Superior temporal gyrus (tissue), 1 donor: ENCODE data around the gene PLA2G6.
"Not testable (repeated sequence)": the region's sequence is repeated elsewhere in the genome, so short reads cannot be mapped to it uniquely, and the experiment has no call there.

Experiments
- DNase-seq: peaks from one replicate; pipeline ENCODE4 v3.0.0-alpha.2; 2016; ENCODE audit errors: extremely low spot score

The PLA2G6 gene

GRCh38 chr22:38132794-38133193, 48.8 kb downstream of the PLA2G6 start:
- DNase-seq: no peak

GRCh38 chr22:38132136-38132535, 49.5 kb downstream of the PLA2G6 start:
- no peak for DNase-seq

GRCh38 chr22:38131399-38131798, 50.2 kb downstream of the PLA2G6 start:
- no peak for DNase-seq

GRCh38 chr22:38129856-38130255, 51.8 kb downstream of the PLA2G6 start:
- DNase-seq: no peak

GRCh38 chr22:38129021-38129420, 52.6 kb downstream of the PLA2G6 start:
- DNase-seq: no peak

- DNase-seq: no peak
Measured at GRCh38 chr22:38127869-38128268, 53.8 kb downstream of the PLA2G6 start.

DNA sequence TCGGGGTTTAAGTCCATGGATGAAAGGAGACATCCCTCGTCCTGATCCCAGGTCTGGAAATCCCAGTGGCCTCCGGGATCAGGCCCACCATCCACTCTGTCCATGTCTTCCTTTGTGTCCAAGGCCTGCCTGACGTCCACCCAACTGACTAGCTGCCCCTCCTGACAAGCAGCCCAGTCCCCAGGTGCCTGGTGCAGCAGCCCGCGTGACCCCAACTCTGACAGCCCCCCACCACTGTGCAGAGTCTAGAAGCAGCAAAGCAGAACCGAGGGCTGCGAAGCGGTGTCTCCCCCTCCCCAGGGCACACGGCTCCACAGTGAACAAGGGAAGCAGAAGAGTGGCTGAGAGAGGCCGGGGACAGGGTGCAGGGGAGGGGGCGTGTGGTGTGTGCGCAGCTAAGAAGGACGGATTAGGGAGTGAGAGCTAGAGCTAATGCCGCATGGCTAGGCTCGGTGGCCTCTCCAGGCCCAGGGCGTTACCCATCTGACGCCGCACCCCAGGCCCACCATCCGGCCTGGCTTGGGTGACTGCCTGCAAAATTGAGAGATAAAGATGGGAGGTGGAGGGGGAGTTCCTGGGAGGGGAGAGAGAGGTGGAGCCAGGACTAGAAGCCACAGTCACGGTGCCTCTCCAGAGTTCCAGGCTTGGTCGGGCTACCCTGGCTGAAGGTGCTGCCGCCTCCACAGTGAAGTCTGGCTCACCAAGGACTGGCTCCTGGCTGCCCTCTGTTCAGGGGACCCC, 54.5 kb downstream of the PLA2G6 start:
- DNase-seq: no peak

DNA sequence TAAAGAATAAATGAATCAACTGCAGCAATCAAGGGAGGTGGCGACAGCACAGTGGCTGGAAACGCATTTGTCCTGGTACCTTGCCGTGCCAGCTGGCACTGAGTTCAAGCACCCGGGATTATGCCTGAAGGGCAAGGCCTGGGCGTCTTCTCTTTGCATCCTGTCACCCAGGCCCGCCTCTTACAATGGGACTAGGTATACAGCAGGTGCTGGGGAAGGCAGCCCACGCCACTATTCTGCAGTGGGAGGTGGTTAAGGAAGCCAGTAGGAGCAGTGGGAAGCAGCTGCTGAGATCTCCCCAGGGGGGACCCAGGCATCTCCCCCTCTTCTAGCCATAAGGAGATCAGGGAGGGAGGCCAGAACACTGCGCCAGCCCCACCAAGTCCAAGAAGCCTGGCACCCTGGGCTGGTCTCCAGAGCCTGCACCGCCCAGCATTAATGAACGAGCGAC, 55.9 kb downstream of the PLA2G6 start:
- no peak for DNase-seq

DNA sequence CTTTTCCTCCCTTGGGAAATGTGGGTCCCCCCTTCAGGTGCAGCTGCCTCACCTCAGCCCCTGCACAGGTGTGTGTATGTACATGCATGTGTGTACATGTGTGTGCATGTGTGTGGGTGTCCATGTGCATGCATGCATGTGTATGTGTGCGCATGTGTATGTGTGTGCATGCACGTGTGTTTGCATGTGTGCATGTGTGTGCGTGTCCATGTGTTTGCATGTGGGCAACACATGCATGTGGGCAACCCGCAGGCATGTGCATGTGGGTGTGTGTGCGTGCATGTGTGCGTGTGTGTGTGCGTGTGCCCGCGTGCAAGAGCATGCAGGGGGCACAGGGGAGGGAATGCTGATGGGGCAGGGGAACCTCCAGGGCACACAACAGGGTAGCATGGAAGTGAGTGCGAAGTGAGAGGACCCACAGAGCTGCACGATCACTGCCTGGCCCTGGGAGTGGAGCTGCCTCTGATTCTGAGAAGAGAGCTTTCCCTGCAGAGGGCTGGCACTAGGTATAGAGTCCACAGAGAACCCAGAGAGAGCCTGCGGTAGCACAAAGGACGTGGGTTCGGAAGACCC, 56.5 kb downstream of the PLA2G6 start:
- DNase-seq: no peak

GRCh38 chr22:38124236-38124974, 57.2 kb downstream of the PLA2G6 start:
- no peak for DNase-seq

- DNase-seq: no peak
Measured at GRCh38 chr22:38122616-38123015, 59.0 kb downstream of the PLA2G6 start.

DNA sequence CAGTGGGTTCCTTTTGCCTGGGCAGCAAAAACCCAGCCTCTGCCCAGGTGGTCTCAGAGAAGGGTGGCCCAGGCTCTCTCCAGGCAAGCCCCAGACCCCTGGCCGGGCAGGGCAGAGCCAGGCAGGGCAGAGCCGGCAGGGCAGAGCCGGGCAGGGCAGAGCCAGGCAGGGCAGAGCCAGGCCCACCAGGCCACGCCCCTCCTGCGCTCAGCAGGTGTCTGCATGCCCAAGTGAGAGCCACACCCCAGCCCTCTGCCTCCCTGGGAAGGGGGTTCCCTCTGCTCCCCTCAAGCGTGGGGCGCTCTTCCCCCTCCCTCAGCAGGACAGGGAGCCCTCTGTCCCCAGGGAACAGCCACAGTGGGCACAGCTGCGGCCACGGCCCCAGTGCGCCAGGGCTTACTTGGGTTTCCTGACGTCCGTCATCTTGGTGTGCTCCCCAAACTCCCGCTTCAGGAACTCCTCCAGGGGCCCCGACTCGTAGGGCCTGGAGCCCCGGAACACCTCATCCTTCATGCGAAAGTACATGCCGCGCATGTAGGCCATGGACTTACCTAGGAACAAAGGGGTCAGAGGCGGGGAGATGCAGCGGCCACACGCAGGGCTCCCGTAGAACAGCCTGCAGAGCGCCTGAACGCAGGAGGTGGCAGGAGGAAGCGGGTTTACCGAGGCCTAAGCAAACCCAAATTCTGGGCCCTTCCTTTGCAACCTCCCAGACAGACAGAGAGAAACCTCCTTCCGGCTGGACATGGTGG, 61.1 kb downstream of the PLA2G6 start:
- DNase-seq: no peak

DNA sequence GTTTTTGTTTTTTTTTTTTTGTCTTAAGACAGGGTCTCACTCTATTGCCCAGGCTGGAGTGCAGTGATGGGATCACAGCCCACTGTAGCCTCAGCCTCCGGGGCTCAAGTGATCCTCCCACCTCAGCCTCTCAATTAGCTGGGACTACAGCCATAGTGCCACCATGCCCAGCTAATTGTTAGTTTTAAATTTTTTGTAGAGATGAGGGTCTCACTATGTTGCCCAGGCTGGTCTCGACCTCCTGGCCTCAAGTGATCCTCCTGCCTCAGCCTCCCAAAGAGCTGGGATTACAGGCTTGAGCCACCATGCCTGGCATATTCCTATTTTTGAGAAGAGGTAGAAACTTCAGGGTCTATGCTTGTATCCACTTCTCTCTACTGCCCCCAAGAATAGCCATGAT, 62.9 kb downstream of the PLA2G6 start:
- not testable (repeated sequence) for DNase-seq

GRCh38 chr22:38118182-38118581, 63.4 kb downstream of the PLA2G6 start:
- no peak for DNase-seq

DNA sequence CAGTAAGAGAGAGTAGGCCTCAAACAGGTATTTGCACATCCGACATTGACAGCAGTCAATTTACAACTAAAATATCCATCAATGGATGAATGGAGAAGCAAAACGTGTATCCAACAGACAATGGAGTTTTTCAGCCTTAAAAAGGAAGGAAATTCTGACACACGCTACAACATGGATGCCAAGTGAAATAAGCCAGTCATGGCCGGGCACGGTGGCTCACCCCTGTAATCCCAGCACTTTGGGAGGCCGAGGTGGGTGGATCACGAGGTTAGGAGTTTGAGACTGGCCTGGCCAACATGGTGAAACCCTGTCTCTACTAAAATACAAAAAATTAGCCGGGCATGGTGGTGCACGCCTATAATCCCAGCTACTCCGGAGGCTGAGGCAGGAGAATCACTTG, 64.1 kb downstream of the PLA2G6 start:
- not testable (repeated sequence) for DNase-seq

DNA sequence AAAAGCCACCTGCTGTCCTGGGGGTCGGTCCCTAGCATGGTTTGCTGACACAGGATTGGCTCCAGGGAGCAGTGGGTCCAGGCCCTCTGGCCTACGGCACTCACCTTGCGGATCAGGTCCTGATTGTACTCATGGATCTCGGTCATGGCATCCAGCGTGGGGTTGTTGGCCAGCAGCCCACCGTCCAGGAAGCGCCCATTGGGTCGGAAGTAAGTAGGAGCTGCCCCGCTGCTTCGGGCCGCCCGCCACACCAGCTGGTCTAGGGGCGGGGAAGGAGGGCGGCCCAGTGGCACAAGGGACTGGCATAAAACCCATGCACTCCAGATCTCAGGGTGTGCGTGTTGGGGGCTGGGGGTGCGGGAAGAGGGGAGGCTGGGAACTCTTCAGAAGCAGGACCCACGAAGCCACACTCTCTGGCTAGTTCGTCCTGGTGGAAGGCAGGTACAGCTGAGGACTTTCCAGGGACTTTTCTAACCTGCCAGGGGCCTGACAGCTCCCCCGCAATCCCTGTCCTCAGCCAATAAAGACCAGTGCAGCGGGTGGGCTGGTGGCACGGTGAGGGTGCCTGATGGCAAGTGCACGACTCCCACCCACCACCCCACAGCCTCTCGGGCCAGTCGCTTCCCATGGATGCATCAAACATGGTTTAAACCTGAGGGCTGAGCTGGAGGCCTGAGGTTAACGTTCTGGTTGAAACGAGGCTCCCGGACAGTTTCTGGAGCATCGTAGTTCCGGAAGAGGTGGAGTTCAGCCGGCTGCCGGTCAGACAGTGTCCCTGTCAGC, 66.0 kb downstream of the PLA2G6 start:
- no peak for DNase-seq

GRCh38 chr22:38114484-38115398, 66.9 kb downstream of the PLA2G6 start:
- DNase-seq: peak; percentile 91

GRCh38 chr22:38112381-38112780, 69.2 kb downstream of the PLA2G6 start:
- DNase-seq: no peak

- no peak for DNase-seq
Measured at GRCh38 chr22:38111925-38112355, 69.7 kb downstream of the PLA2G6 start.
